ENCODE results near the gene PTPRQ. TPM values are rescaled to one million over a fixed set of nuclear protein-coding genes. Genes with fewer than 3 reads are reported as not detected.

The PTPRQ gene
- total and polyA plus RNA-seq, 2 of the 8 experiments (the other 6 are each of a cell fraction or from before 2014, with no cell fraction given): not detected

DNA sequence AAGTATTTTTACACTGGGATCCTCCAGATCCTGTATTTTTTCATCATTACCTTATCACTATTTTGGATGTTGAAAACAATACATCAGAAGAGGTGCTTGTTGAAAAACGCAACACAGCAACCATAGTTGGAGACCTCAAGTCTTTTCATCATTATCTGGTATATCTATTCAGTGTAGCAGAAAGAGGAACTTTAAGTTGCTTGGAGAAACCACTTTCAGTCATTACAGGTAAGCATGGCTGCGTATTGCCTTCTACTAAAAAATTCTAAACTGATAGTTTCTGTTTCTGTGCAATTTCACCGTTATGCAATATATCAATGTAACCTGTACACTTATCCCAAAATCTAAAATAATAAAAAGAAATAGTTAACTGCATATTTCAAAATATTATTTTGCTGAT, 32.2 kb upstream of the PTPRQ start (continued):
- TF ChIP-seq TAF1 (IDR thresholded peaks at IDR 0.05; ENCODE audit: low read depth, low read length) (no peak), KDM4A (IDR thresholded peaks at IDR 0.05; ENCODE audit: low read depth, low read length, severe bottlenecking) (no peak)
- TF ChIP-seq, protein P1, sequence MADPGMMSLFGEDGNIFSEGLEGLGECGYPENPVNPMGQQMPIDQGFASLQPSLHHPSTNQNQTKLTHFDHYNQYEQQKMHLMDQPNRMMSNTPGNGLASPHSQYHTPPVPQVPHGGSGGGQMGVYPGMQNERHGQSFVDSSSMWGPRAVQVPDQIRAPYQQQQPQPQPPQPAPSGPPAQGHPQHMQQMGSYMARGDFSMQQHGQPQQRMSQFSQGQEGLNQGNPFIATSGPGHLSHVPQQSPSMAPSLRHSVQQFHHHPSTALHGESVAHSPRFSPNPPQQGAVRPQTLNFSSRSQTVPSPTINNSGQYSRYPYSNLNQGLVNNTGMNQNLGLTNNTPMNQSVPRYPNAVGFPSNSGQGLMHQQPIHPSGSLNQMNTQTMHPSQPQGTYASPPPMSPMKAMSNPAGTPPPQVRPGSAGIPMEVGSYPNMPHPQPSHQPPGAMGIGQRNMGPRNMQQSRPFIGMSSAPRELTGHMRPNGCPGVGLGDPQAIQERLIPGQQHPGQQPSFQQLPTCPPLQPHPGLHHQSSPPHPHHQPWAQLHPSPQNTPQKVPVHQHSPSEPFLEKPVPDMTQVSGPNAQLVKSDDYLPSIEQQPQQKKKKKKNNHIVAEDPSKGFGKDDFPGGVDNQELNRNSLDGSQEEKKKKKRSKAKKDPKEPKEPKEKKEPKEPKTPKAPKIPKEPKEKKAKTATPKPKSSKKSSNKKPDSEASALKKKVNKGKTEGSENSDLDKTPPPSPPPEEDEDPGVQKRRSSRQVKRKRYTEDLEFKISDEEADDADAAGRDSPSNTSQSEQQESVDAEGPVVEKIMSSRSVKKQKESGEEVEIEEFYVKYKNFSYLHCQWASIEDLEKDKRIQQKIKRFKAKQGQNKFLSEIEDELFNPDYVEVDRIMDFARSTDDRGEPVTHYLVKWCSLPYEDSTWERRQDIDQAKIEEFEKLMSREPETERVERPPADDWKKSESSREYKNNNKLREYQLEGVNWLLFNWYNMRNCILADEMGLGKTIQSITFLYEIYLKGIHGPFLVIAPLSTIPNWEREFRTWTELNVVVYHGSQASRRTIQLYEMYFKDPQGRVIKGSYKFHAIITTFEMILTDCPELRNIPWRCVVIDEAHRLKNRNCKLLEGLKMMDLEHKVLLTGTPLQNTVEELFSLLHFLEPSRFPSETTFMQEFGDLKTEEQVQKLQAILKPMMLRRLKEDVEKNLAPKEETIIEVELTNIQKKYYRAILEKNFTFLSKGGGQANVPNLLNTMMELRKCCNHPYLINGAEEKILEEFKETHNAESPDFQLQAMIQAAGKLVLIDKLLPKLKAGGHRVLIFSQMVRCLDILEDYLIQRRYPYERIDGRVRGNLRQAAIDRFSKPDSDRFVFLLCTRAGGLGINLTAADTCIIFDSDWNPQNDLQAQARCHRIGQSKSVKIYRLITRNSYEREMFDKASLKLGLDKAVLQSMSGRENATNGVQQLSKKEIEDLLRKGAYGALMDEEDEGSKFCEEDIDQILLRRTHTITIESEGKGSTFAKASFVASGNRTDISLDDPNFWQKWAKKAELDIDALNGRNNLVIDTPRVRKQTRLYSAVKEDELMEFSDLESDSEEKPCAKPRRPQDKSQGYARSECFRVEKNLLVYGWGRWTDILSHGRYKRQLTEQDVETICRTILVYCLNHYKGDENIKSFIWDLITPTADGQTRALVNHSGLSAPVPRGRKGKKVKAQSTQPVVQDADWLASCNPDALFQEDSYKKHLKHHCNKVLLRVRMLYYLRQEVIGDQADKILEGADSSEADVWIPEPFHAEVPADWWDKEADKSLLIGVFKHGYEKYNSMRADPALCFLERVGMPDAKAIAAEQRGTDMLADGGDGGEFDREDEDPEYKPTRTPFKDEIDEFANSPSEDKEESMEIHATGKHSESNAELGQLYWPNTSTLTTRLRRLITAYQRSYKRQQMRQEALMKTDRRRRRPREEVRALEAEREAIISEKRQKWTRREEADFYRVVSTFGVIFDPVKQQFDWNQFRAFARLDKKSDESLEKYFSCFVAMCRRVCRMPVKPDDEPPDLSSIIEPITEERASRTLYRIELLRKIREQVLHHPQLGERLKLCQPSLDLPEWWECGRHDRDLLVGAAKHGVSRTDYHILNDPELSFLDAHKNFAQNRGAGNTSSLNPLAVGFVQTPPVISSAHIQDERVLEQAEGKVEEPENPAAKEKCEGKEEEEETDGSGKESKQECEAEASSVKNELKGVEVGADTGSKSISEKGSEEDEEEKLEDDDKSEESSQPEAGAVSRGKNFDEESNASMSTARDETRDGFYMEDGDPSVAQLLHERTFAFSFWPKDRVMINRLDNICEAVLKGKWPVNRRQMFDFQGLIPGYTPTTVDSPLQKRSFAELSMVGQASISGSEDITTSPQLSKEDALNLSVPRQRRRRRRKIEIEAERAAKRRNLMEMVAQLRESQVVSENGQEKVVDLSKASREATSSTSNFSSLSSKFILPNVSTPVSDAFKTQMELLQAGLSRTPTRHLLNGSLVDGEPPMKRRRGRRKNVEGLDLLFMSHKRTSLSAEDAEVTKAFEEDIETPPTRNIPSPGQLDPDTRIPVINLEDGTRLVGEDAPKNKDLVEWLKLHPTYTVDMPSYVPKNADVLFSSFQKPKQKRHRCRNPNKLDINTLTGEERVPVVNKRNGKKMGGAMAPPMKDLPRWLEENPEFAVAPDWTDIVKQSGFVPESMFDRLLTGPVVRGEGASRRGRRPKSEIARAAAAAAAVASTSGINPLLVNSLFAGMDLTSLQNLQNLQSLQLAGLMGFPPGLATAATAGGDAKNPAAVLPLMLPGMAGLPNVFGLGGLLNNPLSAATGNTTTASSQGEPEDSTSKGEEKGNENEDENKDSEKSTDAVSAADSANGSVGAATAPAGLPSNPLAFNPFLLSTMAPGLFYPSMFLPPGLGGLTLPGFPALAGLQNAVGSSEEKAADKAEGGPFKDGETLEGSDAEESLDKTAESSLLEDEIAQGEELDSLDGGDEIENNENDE (IDR thresholded peaks at IDR 0.05; ENCODE audit: insufficient replicate concordance, low read length): no peak
- TF ChIP-seq, protein P2, sequence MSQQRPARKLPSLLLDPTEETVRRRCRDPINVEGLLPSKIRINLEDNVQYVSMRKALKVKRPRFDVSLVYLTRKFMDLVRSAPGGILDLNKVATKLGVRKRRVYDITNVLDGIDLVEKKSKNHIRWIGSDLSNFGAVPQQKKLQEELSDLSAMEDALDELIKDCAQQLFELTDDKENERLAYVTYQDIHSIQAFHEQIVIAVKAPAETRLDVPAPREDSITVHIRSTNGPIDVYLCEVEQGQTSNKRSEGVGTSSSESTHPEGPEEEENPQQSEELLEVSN (IDR thresholded peaks at IDR 0.05): no peak

All from H1 (cell line).